WTC11 (cell line): Measurements from ENCODE around the gene NEDD4.

Experiments
- CTCF ChIP-seq: fragments of 200-600 bp; IDR thresholded peaks from 2 replicates; pipeline ENCODE4 v1.8.0; 2022; ENCODE audit warnings: antibody characterized with exemption
- HMGXB4 ChIP-seq: sonication (generic); formaldehyde crosslinking; IDR thresholded peaks from 2 replicates; pipeline ENCODE4 v1.8.1; 2023; ENCODE audit warnings: mild to moderate bottlenecking, moderate library complexity, missing genetic modification reagents
- ZNF423 ChIP-seq: fragments of 250-450 bp; sonication (Bioruptor Pico); IDR thresholded peaks from 2 replicates; pipeline ENCODE4 v2.1.2; 2022; ENCODE audit warnings: mild to moderate bottlenecking, moderate library complexity
- TF ChIP-seq, protein P1 (sequence below): sonication (generic); formaldehyde crosslinking; IDR thresholded peaks from 2 replicates; pipeline ENCODE4 v1.8.1; 2023; ENCODE audit warnings: mild to moderate bottlenecking, missing genetic modification reagents, moderate library complexity
- TF ChIP-seq, protein P2 (sequence below): sonication (generic); formaldehyde crosslinking; IDR thresholded peaks from 2 replicates; pipeline ENCODE4 v1.8.1; 2023; ENCODE audit warnings: mild to moderate bottlenecking, missing genetic modification reagents, moderate library complexity

- TF ChIP-seq CTCF (no peak), ZNF423 (no peak), HMGXB4 (CRISPR knock-in tag) (no peak)
- TF ChIP-seq, protein P1, sequence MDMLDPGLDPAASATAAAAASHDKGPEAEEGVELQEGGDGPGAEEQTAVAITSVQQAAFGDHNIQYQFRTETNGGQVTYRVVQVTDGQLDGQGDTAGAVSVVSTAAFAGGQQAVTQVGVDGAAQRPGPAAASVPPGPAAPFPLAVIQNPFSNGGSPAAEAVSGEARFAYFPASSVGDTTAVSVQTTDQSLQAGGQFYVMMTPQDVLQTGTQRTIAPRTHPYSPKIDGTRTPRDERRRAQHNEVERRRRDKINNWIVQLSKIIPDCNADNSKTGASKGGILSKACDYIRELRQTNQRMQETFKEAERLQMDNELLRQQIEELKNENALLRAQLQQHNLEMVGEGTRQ (CRISPR knock-in tag) = no peak
- TF ChIP-seq, protein P2, sequence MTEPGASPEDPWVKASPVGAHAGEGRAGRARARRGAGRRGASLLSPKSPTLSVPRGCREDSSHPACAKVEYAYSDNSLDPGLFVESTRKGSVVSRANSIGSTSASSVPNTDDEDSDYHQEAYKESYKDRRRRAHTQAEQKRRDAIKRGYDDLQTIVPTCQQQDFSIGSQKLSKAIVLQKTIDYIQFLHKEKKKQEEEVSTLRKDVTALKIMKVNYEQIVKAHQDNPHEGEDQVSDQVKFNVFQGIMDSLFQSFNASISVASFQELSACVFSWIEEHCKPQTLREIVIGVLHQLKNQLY = no peak
These were observed 109.2 kb downstream of the NEDD4 start for GRCh38 chr15:55884223-55884622.
